GM18861 (cell line): ENCODE data around the gene PRSS21.

ENCODE experiments used
- ATAC-seq: cut with Tn5 transposase; IDR thresholded peaks from one replicate; pipeline ENCODE4 v1.9.1; 2021; ENCODE audit not compliant: unreplicated experiment

PRSS21 gene

GRCh38 chr16:2842340-2843000 lies 25.4 kb downstream of the PRSS21 start:
- ATAC-seq: no peak

- no peak for ATAC-seq
Observed at GRCh38 chr16:2843526-2843925, 26.5 kb downstream of the PRSS21 start.

- no peak for ATAC-seq
Observed at GRCh38 chr16:2845116-2845515, 28.1 kb downstream of the PRSS21 start.

GRCh38 chr16:2846511-2847310 lies 29.7 kb downstream of the PRSS21 start:
- no peak for ATAC-seq

GRCh38 chr16:2848933-2849725 lies 32.1 kb downstream of the PRSS21 start:
- ATAC-seq: no peak

- no peak for ATAC-seq
Observed at GRCh38 chr16:2852003-2852730, 35.1 kb downstream of the PRSS21 start.

- no peak for ATAC-seq
Observed at GRCh38 chr16:2852731-2853507, 35.9 kb downstream of the PRSS21 start.

GRCh38 chr16:2853531-2854073 lies 36.6 kb downstream of the PRSS21 start:
- no peak for ATAC-seq

- no peak for ATAC-seq
Observed at GRCh38 chr16:2854700-2855309, 37.8 kb downstream of the PRSS21 start.

GRCh38 chr16:2855536-2855935 lies 38.5 kb downstream of the PRSS21 start:
- no peak for ATAC-seq

- no peak for ATAC-seq
Observed at GRCh38 chr16:2856061-2856670, 39.1 kb downstream of the PRSS21 start.

GRCh38 chr16:2856686-2857450 lies 39.8 kb downstream of the PRSS21 start:
- no peak for ATAC-seq

GRCh38 chr16:2857451-2858244 lies 40.6 kb downstream of the PRSS21 start, which contains the start of gene PRSS22:
PRSS22 (minus strand) TSS chr16:2858170; CDS start chr16:2858104, 66 bp downstream.
- no peak for ATAC-seq

GRCh38 chr16:2858245-2859025 lies 41.4 kb downstream of the PRSS21 start:
- ATAC-seq: no peak

- ATAC-seq: no peak
Observed at GRCh38 chr16:2859686-2860265, 42.7 kb downstream of the PRSS21 start.

- no peak for ATAC-seq
Observed at GRCh38 chr16:2860826-2861567, 44.0 kb downstream of the PRSS21 start.
